SJSA1 (cell line): Measurements from ENCODE around the gene GNGT2. TPM values are rescaled to one million over a fixed set of nuclear protein-coding genes. Genes with fewer than 3 reads are reported as not detected.
A peak's percentile ranks its signal among the peaks of the same experiment; 100 is the strongest.

Source experiments
- DNase-seq, 2 experiments: peaks; one replicate each; pipeline ENCODE4 v3.0.0-alpha.2; 2015 to 2020; ENCODE audit warnings: low spot score in 2 of 2, low read depth in 1 of 2
- H3K27ac ChIP-seq: fragments of 250-450 bp; sonication (Bioruptor Pico); 2 replicates; pipeline ENCODE4 v1.5.1; 2020; ENCODE audit warnings: mild to moderate bottlenecking, moderate library complexity
- H3K27me3 ChIP-seq: fragments of 250-450 bp; sonication (Bioruptor Pico); replicated peaks from 2 replicates; pipeline ENCODE4 v1.5.1; 2020; ENCODE audit warnings: mild to moderate bottlenecking, moderate library complexity
- H3K36me3 ChIP-seq: fragments of 250-450 bp; sonication (Bioruptor Pico); 2 replicates; pipeline ENCODE4 v1.5.1; 2020; ENCODE audit warnings: mild to moderate bottlenecking
- H3K4me1 ChIP-seq: fragments of 250-450 bp; sonication (Bioruptor Pico); replicated peaks from 2 replicates; pipeline ENCODE4 v1.6.1; 2021; ENCODE audit warnings: mild to moderate bottlenecking
- H3K4me3 ChIP-seq: fragments of 250-450 bp; sonication (Bioruptor Pico); 2 replicates; pipeline ENCODE4 v1.5.1; 2020; ENCODE audit warnings: mild to moderate bottlenecking
- H3K9me3 ChIP-seq: fragments of 250-450 bp; sonication (Bioruptor Pico); replicated peaks from 2 replicates; pipeline ENCODE4 v1.5.1; 2020; ENCODE audit warnings: mild to moderate bottlenecking
- total RNA-seq: library from RNA; depleted of rRNA; stranded (reverse); fragments of >200 nt; shearing (Covaris generic); gene quantifications from 2 replicates; pipeline ENCODE4 v1.2.3, GENCODE V29; 2014; rRNA removed

The GNGT2 gene
- not detected in 2 replicates for total RNA-seq

- no peak for DNase-seq
- Histone ChIP-seq H3K9me3 (no peaks in the 10 kb centered on the region), H3K4me3 (no peak within 1 kb of the TSS), H3K27me3 (peaks cover 12% of the 10 kb centered on the region; the same call in 1 of the 2 replicates), H3K4me1 (peaks cover 11% of the 10 kb centered on the region), H3K27ac (no peak within 1 kb of the TSS), H3K36me3 (no peaks in the 10 kb centered on the region)
Measured at GRCh38 chr17:49210158-49211029, at the start of gene GNGT2, which contains the start of gene ABI3. Gene GNGT2, minus strand, starts transcription at chr17:49210574. Its CDS starts 3,152 bp downstream, at chr17:49207422. Gene ABI3, plus strand, starts transcription at chr17:49210707. Its CDS starts 18 bp downstream, at chr17:49210725.

DNA sequence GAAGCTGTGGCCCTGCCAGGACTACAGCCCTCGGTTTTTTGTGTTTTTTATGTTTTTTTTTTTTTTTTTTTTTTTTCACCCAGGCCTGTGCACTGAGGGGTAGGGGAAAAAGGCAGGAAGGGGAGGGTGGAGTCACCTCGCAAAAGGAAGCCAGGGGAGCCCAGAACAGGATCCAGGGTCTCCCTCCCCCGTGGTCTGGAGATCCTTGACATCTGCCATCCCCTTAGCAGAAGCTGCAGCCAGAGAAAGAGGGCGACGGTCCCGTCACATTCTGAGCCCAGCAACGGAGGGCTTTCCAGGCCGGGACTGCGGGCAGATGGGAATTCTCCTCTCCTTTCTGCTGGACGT lies 49.3 kb upstream of the GNGT2 start:
- Histone ChIP-seq H3K27me3 (no peaks in the 10 kb centered on the region), H3K27ac (peak overlapping the region; percentile 79)

GRCh38 chr17:49258394-49258793 lies 48.0 kb upstream of the GNGT2 start:
- no peaks in the 10 kb centered on the region for H3K9me3 ChIP-seq
- H3K4me1 ChIP-seq, result peaks cover 19% of the 10 kb centered on the region
- H3K36me3 ChIP-seq, result no peaks in the 10 kb centered on the region
- no peak overlapping the region for H3K4me3 ChIP-seq
- H3K27ac ChIP-seq, result no peak overlapping the region
- no peak for DNase-seq
- no peaks in the 10 kb centered on the region for H3K27me3 ChIP-seq

More for the DNA sequence above, 49.3 kb upstream of the GNGT2 start:
- Histone ChIP-seq H3K9me3 (no peaks in the 10 kb centered on the region), H3K4me1 (peaks cover 19% of the 10 kb centered on the region), H3K36me3 (no peaks in the 10 kb centered on the region), H3K4me3 (peak overlapping the region; percentile 57)
- DNase-seq, result no peak

- Histone ChIP-seq H3K27ac (no peak overlapping the region), H3K4me1 (peaks cover 10% of the 10 kb centered on the region), H3K27me3 (no peaks in the 10 kb centered on the region), H3K4me3 (no peak overlapping the region), H3K36me3 (no peaks in the 10 kb centered on the region), H3K9me3 (no peaks in the 10 kb centered on the region)
- no peak for DNase-seq
Measured at GRCh38 chr17:49255125-49255524, 44.8 kb upstream of the GNGT2 start.

- Histone ChIP-seq H3K4me1 (0 out of 2 replicates have a peak, but pooled peaks cover 4% of the 10 kb centered on the region), H3K27me3 (no peaks in the 10 kb centered on the region), H3K36me3 (no peaks in the 10 kb centered on the region), H3K4me3 (no peak overlapping the region), H3K9me3 (no peaks in the 10 kb centered on the region), H3K27ac (no peak overlapping the region)
- DNase-seq, result no peak
Measured at GRCh38 chr17:49254066-49254465, 43.7 kb upstream of the GNGT2 start.

DNA sequence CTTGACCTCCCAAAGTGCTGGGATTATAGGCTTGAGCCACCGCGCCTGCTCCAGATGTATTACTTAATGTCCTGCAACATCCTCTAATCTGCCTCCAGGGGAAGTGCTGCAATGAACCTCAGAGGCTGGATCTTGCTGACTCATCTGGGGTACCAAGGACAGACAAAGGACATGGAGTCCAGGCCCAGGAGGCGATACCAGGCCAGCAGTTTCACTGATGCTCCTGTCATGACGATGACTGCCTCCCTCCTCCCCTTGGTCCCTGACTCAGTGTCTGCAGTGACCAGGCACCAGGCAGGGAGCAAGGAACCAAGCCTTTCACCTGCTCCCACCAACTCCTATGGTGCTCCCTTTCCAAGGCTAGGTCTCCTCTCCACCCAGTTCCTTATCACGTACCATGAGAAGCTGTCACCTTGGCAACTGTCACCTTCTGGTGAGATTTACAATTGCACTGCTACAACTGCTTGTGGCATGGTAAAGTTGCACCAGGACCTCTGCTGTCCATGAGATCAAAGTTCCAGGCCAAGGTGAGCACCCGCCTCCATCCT lies 41.8 kb upstream of the GNGT2 start:
- no peak overlapping the region for H3K27ac ChIP-seq
- H3K27me3 ChIP-seq, result no peaks in the 10 kb centered on the region
- no peaks in the 10 kb centered on the region for H3K36me3 ChIP-seq
- DNase-seq, result no peak
- H3K4me3 ChIP-seq, result no peak overlapping the region
- no peaks in the 10 kb centered on the region for H3K9me3 ChIP-seq
- 0 out of 2 replicates have a peak, but pooled peaks cover 4% of the 10 kb centered on the region for H3K4me1 ChIP-seq

- H3K4me3 ChIP-seq, result no peak overlapping the region
- no peak for DNase-seq
- H3K36me3 ChIP-seq, result no peaks in the 10 kb centered on the region
- H3K9me3 ChIP-seq, result no peaks in the 10 kb centered on the region
- H3K27ac ChIP-seq, result no peak overlapping the region
- no peaks in the 10 kb centered on the region for H3K27me3 ChIP-seq
- H3K4me1 ChIP-seq, result 0 out of 2 replicates have a peak, but pooled peaks cover 4% of the 10 kb centered on the region
Measured at GRCh38 chr17:49249890-49250522, 39.6 kb upstream of the GNGT2 start.

GRCh38 chr17:49249292-49249794 lies 39.0 kb upstream of the GNGT2 start:
- no peak overlapping the region for H3K4me3 ChIP-seq
- H3K27me3 ChIP-seq, result no peaks in the 10 kb centered on the region
- DNase-seq, result no peak
- H3K27ac ChIP-seq, result no peak overlapping the region
- H3K36me3 ChIP-seq, result no peaks in the 10 kb centered on the region
- no peaks in the 10 kb centered on the region for H3K9me3 ChIP-seq
- H3K4me1 ChIP-seq, result 0 out of 2 replicates have a peak, but pooled peaks cover 4% of the 10 kb centered on the region

DNA sequence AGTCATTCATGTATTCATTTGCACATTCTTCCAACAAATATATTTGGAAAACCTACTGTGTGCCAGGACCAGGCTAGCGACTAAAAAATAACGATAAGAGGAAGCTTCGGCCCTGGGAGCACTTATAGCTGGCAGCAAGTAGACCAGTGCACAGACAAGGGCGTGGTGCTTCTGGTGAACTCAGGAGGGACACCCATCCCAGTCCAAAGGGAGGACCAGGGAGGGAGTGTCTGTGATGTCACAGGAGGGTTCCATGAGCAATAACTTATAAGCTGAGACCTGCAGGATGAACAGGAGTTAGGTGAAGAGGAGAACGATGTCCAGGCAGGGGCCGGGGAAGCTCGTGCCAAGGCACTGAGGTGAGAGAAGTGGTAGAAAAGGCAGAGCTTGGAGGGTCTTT lies 37.6 kb upstream of the GNGT2 start:
- Histone ChIP-seq H3K4me1 (0 out of 2 replicates have a peak, but pooled peaks cover 4% of the 10 kb centered on the region), H3K36me3 (no peaks in the 10 kb centered on the region), H3K9me3 (no peaks in the 10 kb centered on the region), H3K4me3 (no peak overlapping the region), H3K27me3 (no peaks in the 10 kb centered on the region), H3K27ac (no peak overlapping the region)
- no peak for DNase-seq

- H3K4me3 ChIP-seq, result no peak overlapping the region
- H3K4me1 ChIP-seq, result 0 out of 2 replicates have a peak, but pooled peaks cover 4% of the 10 kb centered on the region
- H3K9me3 ChIP-seq, result 0 out of 2 replicates have a peak, but pooled peaks cover 3% of the 10 kb centered on the region
- no peak overlapping the region for H3K27ac ChIP-seq
- H3K36me3 ChIP-seq, result no peaks in the 10 kb centered on the region
- no peaks in the 10 kb centered on the region for H3K27me3 ChIP-seq
- no peak for DNase-seq
Measured at GRCh38 chr17:49244839-49245238, 34.5 kb upstream of the GNGT2 start.

- H3K27me3 ChIP-seq, result no peaks in the 10 kb centered on the region
- no peak overlapping the region for H3K27ac ChIP-seq
- 0 out of 2 replicates have a peak, but pooled peaks cover 3% of the 10 kb centered on the region for H3K9me3 ChIP-seq
- no peaks in the 10 kb centered on the region for H3K36me3 ChIP-seq
- no peak overlapping the region for H3K4me3 ChIP-seq
- no peaks in the 10 kb centered on the region for H3K4me1 ChIP-seq
- DNase-seq, result no peak
Measured at GRCh38 chr17:49242813-49243212, 32.4 kb upstream of the GNGT2 start.

DNA sequence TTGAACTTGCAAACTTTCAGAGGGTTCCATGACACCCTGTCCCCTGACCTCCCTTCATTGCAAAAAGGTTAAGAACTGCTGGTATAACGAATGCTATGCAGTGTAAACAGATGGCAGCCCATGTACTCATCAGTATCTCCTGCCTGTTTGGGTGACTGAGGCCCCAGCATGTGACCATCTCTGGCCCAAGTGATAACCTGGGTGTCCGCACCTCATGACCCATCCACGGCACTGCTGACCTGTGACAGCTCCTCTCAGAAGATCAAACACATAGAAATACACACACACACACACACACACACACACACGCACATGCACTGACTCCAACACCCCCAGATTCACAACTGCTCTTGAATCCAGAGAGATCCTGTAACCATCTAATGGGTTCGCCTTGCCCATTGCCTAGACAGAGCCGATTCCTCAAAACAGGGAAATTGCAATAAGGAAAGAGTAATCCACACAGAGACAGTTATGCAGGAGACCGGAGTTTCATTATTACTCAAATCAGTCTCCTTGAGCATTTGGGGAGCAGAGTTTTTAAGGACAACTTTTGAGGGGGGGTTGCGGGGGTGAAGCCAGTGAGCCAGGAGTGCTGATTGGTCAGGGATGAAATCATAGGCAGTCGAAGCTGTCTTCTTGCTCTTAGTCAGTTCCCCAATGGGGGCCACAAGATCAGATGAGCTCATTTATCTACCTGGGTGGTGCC lies 31.5 kb upstream of the GNGT2 start:
- Histone ChIP-seq H3K4me3 (no peak overlapping the region), H3K36me3 (no peaks in the 10 kb centered on the region)

GRCh38 chr17:49241040-49241439 lies 30.7 kb upstream of the GNGT2 start:
- Histone ChIP-seq H3K9me3 (0 out of 2 replicates have a peak, but pooled peaks cover 3% of the 10 kb centered on the region), H3K27me3 (0 out of 2 replicates have a peak, but pooled peaks cover 9% of the 10 kb centered on the region), H3K36me3 (no peaks in the 10 kb centered on the region), H3K27ac (no peak overlapping the region), H3K4me3 (no peak overlapping the region), H3K4me1 (no peaks in the 10 kb centered on the region)
- no peak for DNase-seq

More for the DNA sequence above, 31.5 kb upstream of the GNGT2 start:
- Histone ChIP-seq H3K4me1 (no peaks in the 10 kb centered on the region), H3K27me3 (0 out of 2 replicates have a peak, but pooled peaks cover 3% of the 10 kb centered on the region), H3K9me3 (0 out of 2 replicates have a peak, but pooled peaks cover 3% of the 10 kb centered on the region), H3K27ac (no peak overlapping the region)
- DNase-seq, result no peak
